ENCODE results near the gene IHH. TPM values are rescaled to one million over a fixed set of nuclear protein-coding genes. Genes with fewer than 3 reads are reported as not detected.

The IHH gene
- total RNA-seq, 1 experiment from 2014 or later: 0.17 TPM

DNA sequence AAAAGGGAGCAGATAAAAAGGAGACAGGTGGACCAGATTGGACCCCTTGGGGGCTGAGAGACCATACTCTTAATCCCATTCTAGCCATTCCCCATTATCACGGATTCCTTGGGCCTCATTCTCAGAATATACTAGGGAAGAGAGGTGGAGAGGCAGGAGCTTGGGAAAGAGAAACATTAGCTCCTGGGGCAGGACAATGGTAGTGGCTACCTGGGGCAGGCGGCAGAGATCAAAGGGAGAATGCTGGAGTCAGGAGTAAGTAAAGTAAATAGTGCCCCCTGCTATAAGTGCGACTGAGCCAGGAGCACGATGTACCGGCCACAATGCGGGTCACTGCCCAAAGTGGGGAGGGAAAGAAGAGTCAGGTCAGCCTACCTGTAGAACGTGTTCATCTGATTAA is 20.4 kb upstream of the IHH start:
- no TSS peak for BruUV-seq (replicated peaks)
- Histone ChIP-seq H3K4me3 (replicated peaks in 1 of 2; ENCODE audit: low read depth in 1 of 2, low read length in 2 of 2) (no peak overlapping the region), H3K9ac (ENCODE audit: low read length) (no peak overlapping the region), H3K9me2 (ENCODE audit: insufficient read depth) (no peaks in the 10 kb centered on the region), H3K36me3 (ENCODE audit: control insufficient read depth in 1 of 2, insufficient read depth in 2 of 2, low read length in 2 of 2) (no peaks in the 10 kb centered on the region; a peak in 1 of 4 replicates), H3K79me2 (ENCODE audit: insufficient read depth, low read length) (no peaks in the 10 kb centered on the region), H3K4me1 (ENCODE audit: control insufficient read depth in 1 of 2, insufficient read depth in 2 of 2, low read length in 2 of 2) (no peaks in the 10 kb centered on the region), H3K27me3 (ENCODE audit: insufficient read depth, low read length) (no peaks in the 10 kb centered on the region), H3K4me2 (ENCODE audit: low read length) (no peak overlapping the region), H4K20me1 (ENCODE audit: insufficient read depth) (no peaks in the 10 kb centered on the region), H3K9me3 (ENCODE audit: control insufficient read depth in 1 of 2, insufficient read depth in 1 of 2, low read depth in 1 of 2, low read length in 2 of 2) (no peaks in the 10 kb centered on the region), H3K27ac (ENCODE audit: low read depth, low read length) (no peak overlapping the region), H2AFZ (ENCODE audit: low read depth, low read length, poor library complexity, severe bottlenecking) (no peak overlapping the region)
- DNase-seq (ENCODE audit: low read depth, low spot score) (no peak), ATAC-seq (no peak)
- intact Hi-C loops (cut with micrococcal nuclease): no loop called here
- ChIA-PET RAD21 (ENCODE audit: low non-redundant PET in 1 of 2, low total read pairs in 2 of 2, uncharacterized antibody in 2 of 2, unreplicated experiment in 2 of 2) (no interaction called here), CTCF (interaction anchor here (1.8 kb wide), 2 partner anchors 9 to 23 kb away, joined by 10 to 14 read pairs; no protein-coding TSS in a partner anchor), POLR2A (no interaction called here)
- TF ChIP-seq POLR2A (IDR thresholded peaks at IDR 0.05; ENCODE audit: borderline replicate concordance, extremely low read depth, insufficient read depth, insufficient read length): no peak
- no peak for TF ChIP-seq EZH2 (IDR thresholded peaks at IDR 0.05)
- TF ChIP-seq, protein P1, sequence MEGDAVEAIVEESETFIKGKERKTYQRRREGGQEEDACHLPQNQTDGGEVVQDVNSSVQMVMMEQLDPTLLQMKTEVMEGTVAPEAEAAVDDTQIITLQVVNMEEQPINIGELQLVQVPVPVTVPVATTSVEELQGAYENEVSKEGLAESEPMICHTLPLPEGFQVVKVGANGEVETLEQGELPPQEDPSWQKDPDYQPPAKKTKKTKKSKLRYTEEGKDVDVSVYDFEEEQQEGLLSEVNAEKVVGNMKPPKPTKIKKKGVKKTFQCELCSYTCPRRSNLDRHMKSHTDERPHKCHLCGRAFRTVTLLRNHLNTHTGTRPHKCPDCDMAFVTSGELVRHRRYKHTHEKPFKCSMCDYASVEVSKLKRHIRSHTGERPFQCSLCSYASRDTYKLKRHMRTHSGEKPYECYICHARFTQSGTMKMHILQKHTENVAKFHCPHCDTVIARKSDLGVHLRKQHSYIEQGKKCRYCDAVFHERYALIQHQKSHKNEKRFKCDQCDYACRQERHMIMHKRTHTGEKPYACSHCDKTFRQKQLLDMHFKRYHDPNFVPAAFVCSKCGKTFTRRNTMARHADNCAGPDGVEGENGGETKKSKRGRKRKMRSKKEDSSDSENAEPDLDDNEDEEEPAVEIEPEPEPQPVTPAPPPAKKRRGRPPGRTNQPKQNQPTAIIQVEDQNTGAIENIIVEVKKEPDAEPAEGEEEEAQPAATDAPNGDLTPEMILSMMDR (IDR thresholded peaks at IDR 0.05 in 2 of 3, conservative IDR thresholded peaks at IDR 0.05 in 1 of 3; ENCODE audit: borderline replicate concordance in 1 of 3, insufficient read depth in 1 of 3, low read depth in 2 of 3, low read length in 2 of 3): no peak
- TF ChIP-seq YY1 (IDR thresholded peaks at IDR 0.05; ENCODE audit: extremely low read depth, insufficient replicate concordance, low read depth, low read length): no peak
- TF ChIP-seq FOSL1 (IDR thresholded peaks at IDR 0.05; ENCODE audit: low read depth): no peak

DNA sequence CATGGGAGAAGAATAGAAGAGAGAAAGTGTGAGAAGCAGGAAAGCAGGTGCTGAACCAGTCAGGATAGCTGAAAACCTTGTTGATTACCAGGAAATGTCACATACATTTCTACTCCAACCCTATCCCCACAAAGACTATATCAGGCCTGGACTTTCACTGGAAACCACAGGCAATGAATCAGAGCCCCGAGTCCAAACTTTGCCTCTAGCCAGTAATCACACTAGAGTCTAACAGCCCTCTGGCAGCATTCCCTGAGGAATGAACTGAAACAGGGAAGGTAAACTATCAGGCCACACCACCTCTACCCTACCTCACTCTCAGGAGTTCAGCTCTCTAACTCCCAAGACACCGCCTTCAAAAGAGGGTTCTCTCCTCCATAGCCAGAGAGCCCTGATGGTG is 18.7 kb upstream of the IHH start:
- intact Hi-C loops (cut with micrococcal nuclease): no loop called here
- Histone ChIP-seq H3K79me2 (ENCODE audit: insufficient read depth, low read length) (no peaks in the 10 kb centered on the region), H3K9ac (ENCODE audit: low read length) (no peak overlapping the region), H4K20me1 (ENCODE audit: insufficient read depth) (no peaks in the 10 kb centered on the region), H3K9me3 (ENCODE audit: control insufficient read depth in 1 of 2, insufficient read depth in 1 of 2, low read depth in 1 of 2, low read length in 2 of 2) (no peaks in the 10 kb centered on the region), H3K4me2 (ENCODE audit: low read length) (no peak overlapping the region), H3K9me2 (ENCODE audit: insufficient read depth) (no peaks in the 10 kb centered on the region), H3K27me3 (ENCODE audit: insufficient read depth, low read length) (no peaks in the 10 kb centered on the region), H3K4me1 (ENCODE audit: control insufficient read depth in 1 of 2, insufficient read depth in 2 of 2, low read length in 2 of 2) (no peaks in the 10 kb centered on the region), H3K4me3 (replicated peaks in 1 of 2; ENCODE audit: low read depth in 1 of 2, low read length in 2 of 2) (no peak overlapping the region), H3K36me3 (ENCODE audit: control insufficient read depth in 1 of 2, insufficient read depth in 2 of 2, low read length in 2 of 2) (no peaks in the 10 kb centered on the region; a peak in 1 of 4 replicates), H3K27ac (ENCODE audit: low read depth, low read length) (no peak overlapping the region), H2AFZ (ENCODE audit: low read depth, low read length, poor library complexity, severe bottlenecking) (no peak overlapping the region)
- ChIA-PET CTCF (interaction anchor here (0.7 to 1.8 kb wide), 2 partner anchors 24 to 40 kb away, joined by 3 to 10 read pairs; no protein-coding TSS in a partner anchor), RAD21 (ENCODE audit: low non-redundant PET in 1 of 2, low total read pairs in 2 of 2, uncharacterized antibody in 2 of 2, unreplicated experiment in 2 of 2) (no interaction called here), POLR2A (no interaction called here)
- BruUV-seq (replicated peaks): no TSS peak
- DNase-seq (ENCODE audit: low read depth, low spot score): no peak
- ATAC-seq: no peak
- TF ChIP-seq POLR2A (IDR thresholded peaks at IDR 0.05; ENCODE audit: borderline replicate concordance, extremely low read depth, insufficient read depth, insufficient read length): no peak
- TF ChIP-seq, protein P1 (IDR thresholded peaks at IDR 0.05 in 2 of 3, conservative IDR thresholded peaks at IDR 0.05 in 1 of 3; ENCODE audit: borderline replicate concordance in 1 of 3, insufficient read depth in 1 of 3, low read depth in 2 of 3, low read length in 2 of 3): no peak
- no peak for TF ChIP-seq POLR2AphosphoS5 (IDR thresholded peaks at IDR 0.05; ENCODE audit: low read depth, low read length)
- TF ChIP-seq, protein P2, sequence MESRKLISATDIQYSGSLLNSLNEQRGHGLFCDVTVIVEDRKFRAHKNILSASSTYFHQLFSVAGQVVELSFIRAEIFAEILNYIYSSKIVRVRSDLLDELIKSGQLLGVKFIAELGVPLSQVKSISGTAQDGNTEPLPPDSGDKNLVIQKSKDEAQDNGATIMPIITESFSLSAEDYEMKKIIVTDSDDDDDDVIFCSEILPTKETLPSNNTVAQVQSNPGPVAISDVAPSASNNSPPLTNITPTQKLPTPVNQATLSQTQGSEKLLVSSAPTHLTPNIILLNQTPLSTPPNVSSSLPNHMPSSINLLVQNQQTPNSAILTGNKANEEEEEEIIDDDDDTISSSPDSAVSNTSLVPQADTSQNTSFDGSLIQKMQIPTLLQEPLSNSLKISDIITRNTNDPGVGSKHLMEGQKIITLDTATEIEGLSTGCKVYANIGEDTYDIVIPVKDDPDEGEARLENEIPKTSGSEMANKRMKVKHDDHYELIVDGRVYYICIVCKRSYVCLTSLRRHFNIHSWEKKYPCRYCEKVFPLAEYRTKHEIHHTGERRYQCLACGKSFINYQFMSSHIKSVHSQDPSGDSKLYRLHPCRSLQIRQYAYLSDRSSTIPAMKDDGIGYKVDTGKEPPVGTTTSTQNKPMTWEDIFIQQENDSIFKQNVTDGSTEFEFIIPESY (IDR thresholded peaks at IDR 0.05; ENCODE audit: extremely low read depth, insufficient replicate concordance, low read length): no peak
- no peak for TF ChIP-seq SRF (IDR thresholded peaks at IDR 0.05; ENCODE audit: low read depth)
- no peak for TF ChIP-seq SP1 (IDR thresholded peaks at IDR 0.05; ENCODE audit: low read depth)
- no peak for TF ChIP-seq TCF7L2 (IDR thresholded peaks at IDR 0.05; ENCODE audit: borderline replicate concordance, extremely low read depth, insufficient read depth, insufficient read length)
- TF ChIP-seq CBX3 (IDR thresholded peaks at IDR 0.05; ENCODE audit: low read depth): no peak
